HG02870 (cell line): ENCODE results near the gene CSNK2A1.

Experiments used
- ATAC-seq: cut with Tn5 transposase; IDR thresholded peaks from one replicate; pipeline ENCODE4 v1.9.1; 2021; ENCODE audit warnings: mild to moderate bottlenecking, moderate library complexity; ENCODE audit not compliant: unreplicated experiment

Gene CSNK2A1

DNA sequence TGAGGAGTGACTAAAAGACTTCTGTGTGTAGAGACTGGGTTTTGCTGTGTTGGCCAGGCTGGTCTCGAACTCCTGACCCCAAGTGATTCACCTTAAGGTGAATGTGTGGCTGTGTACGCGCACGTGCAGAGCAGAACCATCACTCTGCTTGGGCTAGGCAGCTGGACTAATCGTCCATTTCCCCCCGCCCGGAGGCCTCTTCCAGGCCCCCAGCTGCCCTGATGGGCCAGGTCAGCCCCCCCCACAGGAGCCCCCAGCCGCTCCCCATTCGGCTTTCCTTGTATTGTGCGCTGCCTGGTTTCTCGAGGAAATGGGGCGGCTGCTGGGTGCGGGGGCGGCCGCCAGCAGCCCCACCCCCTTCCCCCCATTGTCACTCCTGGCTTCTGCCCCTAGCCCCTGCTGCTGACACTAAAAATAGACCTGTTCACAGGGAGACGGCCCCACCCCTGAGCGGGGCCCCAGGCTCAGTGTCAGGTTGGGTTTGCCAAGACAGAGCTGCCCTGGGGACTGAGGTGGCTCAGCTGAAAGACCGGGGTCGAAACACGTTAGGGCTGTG, 24.6 kb upstream of the CSNK2A1 start:
- no peak for ATAC-seq

DNA sequence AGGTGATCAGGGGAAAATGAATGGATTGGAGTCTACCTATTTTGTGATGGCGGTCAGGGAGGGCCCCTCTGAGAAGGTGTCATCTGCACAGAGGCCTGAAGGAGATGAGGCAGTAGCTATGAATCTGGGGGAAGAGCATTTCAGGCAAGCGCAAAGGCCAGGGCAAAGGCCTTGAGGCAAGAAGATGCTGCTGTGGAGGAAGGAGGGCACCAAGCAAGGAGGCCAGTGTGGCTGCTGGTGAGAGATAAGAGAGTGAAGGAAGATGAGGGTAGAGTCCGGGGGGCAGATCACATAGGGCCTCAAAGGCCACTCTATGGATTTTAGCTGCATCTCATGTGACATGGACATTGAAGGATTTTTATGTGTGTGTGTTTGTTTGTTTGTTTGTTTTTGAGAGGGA, 20.6 kb upstream of the CSNK2A1 start:
- ATAC-seq: no peak

DNA sequence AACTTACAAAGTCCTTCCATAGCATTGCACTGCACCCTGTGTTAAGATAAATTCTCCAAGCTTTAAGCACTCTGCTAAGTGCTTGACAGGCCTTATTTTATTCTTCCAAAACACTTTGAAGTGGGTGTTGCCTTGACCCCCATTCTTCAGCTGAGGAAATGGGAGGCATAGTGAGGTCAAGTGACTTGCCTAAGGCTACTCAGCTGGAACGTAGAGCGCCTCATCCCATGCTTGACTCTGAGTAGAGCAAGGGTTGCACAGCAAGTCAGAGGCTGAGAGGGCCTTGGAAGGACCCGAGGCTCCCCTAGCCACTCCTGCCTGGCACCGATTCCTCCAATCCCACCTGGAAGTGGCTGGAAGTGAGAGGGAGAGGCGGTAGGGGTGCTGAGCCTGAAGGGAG, 19.6 kb upstream of the CSNK2A1 start:
- ATAC-seq: no peak

DNA sequence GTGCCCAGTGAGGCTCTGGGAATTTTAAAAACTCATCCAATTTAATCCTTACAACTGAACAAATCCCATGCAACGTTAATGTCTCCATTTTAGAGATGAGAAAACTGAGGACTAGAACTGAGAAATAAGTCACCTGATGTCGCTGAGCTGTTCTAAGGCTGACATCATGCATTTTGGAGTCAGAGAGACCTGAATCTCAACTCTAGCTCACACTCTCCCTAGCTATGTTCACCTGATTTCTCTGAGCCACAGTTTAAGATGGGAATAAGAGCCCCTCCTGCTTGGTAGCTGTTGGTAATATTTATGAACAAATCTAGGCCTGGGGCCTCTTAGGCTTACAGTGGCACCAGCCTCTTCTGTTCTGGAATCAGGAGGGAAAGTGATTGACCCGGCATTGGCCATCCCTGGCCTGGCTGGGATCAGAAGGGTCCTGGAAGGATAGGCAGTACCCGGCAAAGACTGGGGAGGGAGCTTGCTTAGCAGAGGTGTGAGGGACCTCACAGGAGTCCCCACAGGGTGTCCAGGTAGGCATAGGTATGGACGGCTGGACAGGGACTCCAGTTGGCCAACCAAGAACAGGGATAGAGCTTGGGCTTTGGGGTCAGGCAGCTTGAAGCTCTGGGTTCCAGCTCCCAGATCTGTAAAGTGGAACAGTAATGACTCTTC, 18.8 kb upstream of the CSNK2A1 start:
- no peak for ATAC-seq

DNA sequence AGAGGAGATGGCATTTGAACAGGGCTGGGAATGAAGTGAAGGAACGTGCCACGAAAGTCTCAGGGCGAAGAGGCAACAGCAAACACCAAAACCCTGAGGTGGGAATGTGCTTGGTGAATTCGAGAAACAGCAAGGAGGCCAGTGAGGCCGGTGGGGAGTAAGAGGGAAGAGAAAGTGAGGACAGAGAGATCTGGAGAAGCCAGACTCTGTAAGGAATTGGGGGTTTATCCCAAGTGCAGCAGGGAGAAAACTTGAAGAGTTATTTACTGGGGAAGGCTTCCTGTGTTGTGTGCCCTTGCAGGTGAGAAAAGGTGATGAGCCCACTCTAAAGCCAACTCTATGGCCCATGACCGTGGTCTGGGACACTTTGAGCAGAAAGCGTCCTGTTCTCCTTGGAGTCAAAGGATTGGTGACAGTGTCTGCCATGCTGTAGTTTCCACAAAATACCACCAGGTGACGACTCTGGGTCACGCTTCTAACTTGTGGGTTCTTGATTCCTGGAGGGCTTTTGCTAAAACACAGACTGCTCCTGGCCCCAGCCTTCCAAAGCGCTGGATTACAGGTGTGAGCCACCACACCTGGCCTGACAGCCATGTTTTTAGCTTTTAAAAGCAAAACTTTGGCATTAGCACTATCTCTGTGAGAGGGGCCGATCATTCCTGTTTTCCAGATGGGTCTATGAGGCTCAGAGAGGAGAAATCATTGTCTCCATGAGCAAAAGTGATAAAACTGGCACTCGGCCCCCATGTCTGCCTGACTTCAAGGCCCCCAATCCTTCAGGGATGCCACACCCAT, 18.0 kb upstream of the CSNK2A1 start:
- no peak for ATAC-seq

DNA sequence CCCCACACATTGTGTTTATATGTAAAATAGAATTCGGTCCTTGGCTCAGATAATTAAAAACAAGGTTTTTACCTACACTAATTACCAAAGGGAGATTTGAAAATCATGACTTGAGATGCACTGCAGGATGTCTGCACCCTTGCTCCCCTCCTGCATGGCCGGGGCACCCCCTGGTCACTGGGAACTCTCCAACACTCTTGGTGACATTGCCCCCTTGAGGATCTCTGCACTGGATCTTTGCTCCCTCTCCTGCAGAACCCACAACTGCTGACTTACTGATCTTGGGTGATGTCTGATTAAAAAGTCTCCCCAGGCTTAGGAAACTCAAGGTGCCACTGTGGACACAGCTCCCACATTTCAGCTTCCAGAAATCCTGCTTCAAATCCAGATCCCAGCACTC, 17.1 kb upstream of the CSNK2A1 start:
- no peak for ATAC-seq

DNA sequence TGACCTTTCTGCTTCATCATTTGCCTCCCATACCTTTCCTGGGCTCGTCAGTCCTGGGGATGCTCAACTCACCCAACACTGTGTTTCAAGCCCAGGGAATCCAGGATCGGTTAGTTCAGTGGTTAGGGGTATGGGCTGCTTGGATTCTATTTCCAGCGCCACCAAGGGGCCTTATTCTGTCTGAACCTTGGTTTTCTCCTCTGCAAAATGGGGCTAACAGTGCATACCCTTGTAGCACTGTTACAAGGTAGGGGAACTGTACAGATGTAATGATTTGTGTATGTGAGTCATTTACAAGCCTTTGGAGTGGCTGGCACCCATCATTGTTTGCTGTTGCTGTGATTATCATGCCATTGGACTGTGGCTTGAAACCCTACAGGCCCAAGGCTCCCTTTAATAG, 14.5 kb upstream of the CSNK2A1 start:
- ATAC-seq: no peak

DNA sequence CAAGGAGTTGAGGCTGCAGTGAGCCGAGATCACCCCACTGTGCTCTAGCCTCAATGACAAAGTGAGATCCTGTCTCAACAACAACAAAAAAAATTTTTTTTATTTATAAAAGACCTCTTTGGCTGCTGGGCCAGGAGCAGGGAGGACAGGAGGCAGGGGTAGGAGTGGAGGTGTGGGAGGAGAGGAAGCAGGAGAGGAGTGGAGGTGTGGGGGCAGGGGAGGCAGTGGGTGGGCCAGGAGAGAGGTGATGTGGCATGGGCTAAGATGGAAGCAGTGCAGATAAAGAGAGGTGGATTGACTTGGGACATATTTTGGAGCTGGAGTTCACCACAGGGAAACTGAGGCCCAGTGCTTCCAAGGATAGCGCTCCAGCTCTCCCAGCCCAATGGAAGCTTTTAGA, 13.4 kb upstream of the CSNK2A1 start:
- no peak for ATAC-seq

DNA sequence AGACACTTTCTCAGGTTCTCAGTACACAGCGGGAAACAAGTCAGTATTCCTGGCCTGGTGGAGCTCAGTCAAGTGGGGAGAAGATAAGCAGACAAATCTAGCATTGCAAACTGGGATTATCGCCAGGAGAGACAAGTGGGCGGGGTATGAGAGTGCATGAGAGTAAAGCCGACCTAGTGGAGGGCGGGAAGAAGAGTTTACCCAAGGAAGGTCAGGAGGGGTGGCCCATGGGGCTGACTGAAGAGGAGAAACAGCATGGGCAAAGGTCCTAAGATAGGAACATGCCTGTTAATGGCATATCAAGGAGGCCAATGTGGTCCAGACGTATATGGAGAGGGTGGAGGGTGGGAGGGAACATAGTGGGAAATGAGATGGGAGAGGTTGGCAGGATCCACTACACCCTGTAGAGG, 12.4 kb upstream of the CSNK2A1 start:
- ATAC-seq: no peak

DNA sequence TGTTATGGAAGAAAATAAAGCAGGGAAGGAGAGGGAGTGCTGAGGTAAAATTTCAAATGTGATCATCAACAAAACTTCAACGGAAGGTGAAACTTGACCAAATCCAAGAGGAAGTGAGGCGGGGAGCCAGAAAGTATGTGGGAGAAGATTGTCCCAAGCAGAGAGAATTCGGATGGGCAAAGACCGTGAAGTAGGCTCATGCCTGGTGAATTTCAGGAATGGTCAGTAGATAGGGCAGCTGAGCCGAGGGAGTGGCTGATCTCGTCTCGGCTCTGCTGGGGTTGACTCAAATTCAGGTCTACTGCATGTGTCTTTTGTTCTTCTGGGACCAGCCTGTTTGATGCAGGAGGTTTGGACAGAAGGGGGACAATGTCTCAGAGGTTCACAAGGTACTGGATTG, 7.0 kb upstream of the CSNK2A1 start:
- ATAC-seq: no peak

DNA sequence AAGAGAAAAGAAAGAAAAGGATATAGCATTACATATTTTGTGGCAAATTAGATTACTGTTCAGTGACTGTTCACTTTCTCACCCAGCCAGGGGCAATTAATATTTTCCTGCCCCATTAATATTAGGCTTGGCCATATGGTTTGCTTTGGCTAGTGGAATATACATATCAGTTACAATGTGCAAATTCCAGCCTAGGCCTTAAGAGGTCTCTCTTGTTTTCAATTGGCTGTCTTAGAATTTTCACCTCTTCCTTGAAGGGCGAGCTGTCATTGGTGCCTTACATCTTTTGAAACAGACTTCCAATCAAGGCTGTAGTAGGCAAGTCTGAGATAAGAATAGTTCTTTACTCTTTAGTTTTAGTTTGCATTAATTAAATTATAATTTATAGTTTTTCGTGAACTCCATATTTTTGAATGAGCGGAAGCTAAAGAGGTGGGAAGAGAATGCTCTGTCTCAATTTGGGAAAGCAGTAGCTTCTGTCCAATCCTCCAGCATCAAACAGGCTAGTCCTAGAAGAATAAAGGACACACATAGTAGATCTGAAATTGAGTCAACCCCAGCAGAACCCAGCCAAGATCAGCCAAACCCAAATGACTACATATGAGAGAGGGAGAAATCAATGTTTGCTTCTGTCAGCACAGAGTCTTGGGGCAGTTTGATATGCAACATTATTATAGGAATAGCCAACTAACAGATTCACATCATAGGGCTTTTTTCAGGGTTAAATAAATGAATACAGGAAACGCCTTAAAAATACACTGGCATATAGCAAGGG, 6.3 kb upstream of the CSNK2A1 start:
- ATAC-seq: no peak

DNA sequence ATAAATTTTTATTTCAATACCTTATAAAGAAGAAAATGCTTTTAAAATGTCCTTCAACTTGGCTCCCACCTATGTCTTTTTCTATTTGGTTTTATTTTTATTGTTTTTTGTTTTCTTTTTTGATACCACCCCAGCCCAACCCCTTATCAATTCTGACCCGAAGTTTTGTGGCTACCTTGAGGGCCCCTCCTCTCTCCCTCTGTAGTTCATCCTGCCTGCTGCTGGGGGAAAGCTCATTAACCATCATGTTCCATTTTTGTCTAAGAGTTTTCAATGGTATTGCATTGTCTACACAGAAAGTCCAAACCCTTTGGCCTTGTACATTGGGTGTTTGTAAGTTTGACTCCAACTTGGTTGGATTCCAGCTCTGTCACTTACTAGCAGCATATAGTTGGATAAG, 5.3 kb upstream of the CSNK2A1 start:
- ATAC-seq: no peak

DNA sequence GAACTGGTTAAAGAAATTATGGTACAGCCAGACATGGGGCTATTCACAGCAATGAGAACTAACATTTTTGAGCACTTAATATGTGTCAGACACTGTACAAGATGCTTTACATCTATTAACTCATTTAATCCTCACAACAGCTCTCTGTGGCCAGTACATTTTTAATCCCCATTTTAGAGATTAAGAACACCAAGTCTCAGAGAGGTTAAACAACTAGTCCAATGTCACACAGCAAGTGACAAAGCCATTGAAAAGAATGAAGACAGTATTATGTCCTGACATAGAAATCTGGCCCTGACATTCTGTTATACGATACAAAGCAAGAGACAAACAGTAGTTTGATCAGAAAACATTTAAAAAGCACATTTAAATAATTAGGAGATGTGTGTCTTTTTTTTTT, 3.8 kb upstream of the CSNK2A1 start:
- no peak for ATAC-seq

DNA sequence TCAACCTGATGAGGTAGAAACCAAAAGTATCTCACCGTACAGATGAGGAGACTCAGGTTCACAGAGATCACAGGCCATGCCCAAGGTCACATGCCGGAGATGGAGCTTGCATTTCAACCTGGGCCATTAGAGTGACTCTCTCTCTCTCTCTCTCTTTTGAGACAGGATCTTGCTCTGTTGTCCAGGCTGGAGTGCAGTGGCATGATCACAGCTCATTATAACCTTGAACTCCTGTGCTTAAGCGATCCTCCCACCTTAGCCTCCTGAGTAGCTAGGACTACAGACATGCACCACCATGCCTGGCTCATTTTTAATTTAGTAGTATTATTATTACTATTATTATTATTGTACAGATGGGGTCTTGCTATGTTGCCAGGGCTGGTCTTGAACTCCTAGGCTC, 2.8 kb upstream of the CSNK2A1 start:
- no peak for ATAC-seq

DNA sequence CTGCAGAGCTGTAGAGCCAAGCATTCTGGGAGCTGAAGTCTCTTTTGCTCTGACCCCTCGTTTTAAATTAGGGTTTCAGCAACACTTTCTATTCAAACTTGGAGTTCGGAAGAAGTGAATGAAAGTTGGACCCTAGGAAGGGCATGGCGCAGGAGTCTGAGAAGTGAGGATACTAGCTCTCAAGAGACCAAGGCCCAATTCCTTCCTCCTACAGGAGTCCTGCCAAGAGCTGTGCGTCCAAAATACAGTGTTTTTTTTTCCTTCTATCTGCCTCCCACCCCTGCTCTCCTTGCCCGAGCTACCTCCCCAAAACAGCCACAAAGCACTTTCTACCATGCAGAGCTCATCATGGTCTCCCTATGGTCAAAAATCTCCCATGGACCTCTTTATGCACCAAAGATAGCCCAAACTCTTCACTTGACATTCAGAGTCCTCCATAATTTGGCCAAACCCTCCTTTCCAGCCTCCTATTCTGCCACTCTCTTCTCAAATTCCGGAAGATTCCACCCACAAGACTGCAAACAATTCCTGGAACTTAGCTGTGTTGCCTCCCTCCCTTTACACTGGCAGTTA, 649 bp upstream of the CSNK2A1 start:
- no peak for ATAC-seq

DNA sequence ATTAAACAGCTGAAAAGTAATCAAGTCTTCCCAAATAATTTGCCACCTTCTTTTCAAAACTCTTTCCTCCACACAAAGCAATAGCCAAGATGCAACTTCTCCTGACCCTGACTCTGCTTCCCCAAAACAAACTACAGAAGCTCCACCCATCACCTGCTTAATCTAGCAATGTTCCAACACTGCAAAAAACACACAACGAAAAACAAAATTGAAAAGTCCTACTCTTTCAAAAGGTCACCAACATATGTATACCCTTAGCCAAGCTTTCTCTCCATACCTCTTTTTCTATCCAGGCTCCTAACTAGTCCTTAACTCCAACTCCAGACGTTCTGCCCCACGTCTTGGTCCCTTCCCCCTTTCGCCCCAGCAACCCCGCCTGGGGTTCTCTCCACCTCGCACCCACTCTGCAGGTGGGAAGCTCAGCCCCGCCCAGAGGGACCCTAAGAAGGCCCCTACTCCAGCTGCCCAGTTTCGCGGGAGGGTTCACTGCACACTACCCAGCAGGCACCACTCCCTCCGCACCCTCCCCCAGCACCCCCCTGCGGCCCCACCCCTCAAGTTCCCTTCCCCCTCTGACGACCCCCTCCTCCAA, 717 bp downstream of the CSNK2A1 start:
- ATAC-seq: no peak

DNA sequence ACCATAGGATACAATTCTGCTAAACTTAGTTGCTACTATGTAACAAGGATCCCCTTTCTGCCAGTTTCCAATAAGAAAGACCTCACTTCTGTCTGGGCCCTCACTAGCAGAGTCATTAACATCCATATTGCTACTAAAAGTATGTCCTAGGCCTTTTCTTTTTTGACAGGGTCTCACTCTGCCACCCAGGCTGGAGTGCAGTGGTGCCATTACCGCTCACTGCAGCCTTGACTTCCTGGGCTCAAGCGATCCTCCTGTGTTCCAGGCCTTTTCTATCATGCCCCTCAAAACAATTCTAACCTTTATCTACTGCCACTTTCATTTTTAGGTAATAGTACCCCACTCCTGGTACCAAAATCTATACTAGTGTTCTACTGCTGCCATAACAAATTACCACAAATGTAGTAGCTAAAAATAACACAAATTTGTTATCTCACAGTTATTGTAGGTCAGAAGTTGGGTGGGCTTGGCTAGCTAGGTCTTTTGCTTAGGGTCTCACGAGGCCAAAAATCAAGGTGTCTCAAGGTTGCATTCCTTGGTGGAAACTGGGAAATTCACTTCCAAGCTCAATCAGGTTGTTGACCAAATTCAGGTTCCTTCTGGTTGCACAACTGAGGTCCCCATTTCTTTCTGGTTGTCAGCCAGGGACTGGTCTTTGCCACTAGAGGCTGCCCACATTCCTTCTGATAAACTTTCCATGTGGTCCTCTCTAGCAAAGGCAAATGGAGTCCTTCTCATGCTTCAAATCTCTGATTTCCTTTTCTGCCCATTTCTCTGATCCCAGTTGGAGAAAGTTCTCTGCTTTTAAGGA, 3.0 kb downstream of the CSNK2A1 start:
- ATAC-seq: no peak

DNA sequence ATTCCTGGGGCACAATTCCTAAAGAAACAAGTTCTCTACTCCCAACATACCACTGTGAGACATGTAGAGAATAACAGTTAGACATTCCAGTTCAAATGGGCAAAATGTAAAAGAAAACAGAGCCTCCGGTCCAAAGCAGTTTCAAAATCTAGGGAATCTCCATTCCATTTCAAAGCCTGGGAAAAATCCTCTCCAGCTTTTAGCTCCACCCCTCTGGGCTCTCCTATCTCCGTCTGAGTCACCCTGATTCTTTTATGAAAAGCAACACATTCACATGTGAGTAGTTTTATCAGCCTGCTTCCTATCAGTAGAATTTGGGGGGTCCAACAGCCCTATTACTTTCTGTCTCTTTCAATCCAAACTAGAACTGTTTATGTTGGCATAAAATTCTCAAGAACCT, 3.7 kb downstream of the CSNK2A1 start:
- ATAC-seq: no peak

DNA sequence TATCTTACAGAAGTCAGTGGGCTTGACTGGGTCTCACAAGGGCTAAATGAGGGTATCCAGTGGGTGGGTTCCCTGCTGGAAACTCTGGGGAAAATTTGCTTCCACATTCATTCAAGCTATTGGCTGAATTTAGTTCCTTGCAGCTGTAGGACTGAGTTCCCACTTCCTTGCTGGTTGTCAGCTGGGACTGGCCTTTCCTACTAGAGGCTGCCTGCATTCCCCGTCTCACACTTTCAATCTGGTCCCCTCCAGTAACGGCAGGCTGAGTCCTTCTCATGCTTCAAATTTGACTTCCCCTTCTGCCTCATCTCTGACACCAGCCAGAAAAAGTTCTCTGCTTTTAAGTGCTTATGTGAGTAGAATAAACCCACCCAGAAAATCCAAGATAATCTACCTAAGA, 4.4 kb downstream of the CSNK2A1 start:
- ATAC-seq: no peak

DNA sequence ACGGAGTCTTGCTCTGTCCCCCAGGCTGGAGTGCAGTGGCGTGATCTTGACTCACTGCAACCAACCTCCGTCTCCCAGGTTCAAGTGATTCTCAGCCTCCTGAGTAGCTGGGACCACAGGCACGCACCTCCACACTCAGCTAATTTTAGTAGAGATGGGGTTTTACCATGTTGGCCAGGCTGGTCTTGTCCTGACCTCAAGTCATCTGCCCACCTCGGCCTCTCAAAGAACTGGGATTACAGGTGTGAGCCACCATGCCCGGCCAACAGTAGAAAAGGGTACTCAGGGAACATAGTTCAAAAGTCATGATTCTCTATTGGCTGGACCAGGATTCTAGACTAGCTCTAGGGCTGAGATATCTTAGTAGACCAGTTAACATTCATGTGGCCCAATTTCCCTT, 5.6 kb downstream of the CSNK2A1 start:
- ATAC-seq: no peak
